Stimulated activated naive CD8-positive, alpha-beta T cell treated with anti-CD3 and anti-CD28 coated beads, Interleukin-15, Interleukin-2, amounts not matched to agents 100 ng/mL and 50 ng/mL, for 24 hours (primary cell): ENCODE results near the gene HS3ST4.

Experiments
- H3K27ac Mint-ChIP-seq: one replicate; pipeline ENCODE4 v1.8.0; 2021; ENCODE audit warnings: mild to moderate bottlenecking, mixed read lengths
- H3K27me3 Mint-ChIP-seq: one replicate; pipeline ENCODE4 v1.8.0; 2021; ENCODE audit warnings: mixed read lengths
- H3K36me3 Mint-ChIP-seq: one replicate; pipeline ENCODE4 v1.8.0; 2021; ENCODE audit warnings: low read depth, mixed read lengths
- H3K4me1 Mint-ChIP-seq: one replicate; pipeline ENCODE4 v1.8.0; 2021; ENCODE audit warnings: low read depth, mixed read lengths
- H3K4me3 Mint-ChIP-seq: one replicate; pipeline ENCODE4 v1.8.0; 2021; ENCODE audit warnings: mild to moderate bottlenecking, mixed read lengths
- H3K9me3 Mint-ChIP-seq: one replicate; pipeline ENCODE4 v1.8.0; 2021; ENCODE audit warnings: mixed read lengths

HS3ST4 gene

GRCh38 chr16:25931473-25932035 is 239.8 kb downstream of the HS3ST4 start:
- Mint-ChIP-seq H3K27me3 (peaks cover 3% of the 10 kb centered on the region), H3K9me3 (peaks cover 14% of the 10 kb centered on the region), H3K4me1 (no peaks in the 10 kb centered on the region), H3K27ac (no peak overlapping the region), H3K36me3 (no peaks in the 10 kb centered on the region), H3K4me3 (no peak overlapping the region)

- no peaks in the 10 kb centered on the region for H3K4me1 Mint-ChIP-seq
- peaks cover 3% of the 10 kb centered on the region for H3K9me3 Mint-ChIP-seq
- H3K4me3 Mint-ChIP-seq: no peak overlapping the region
- H3K27me3 Mint-ChIP-seq: no peaks in the 10 kb centered on the region
- H3K27ac Mint-ChIP-seq: no peak overlapping the region
- no peaks in the 10 kb centered on the region for H3K36me3 Mint-ChIP-seq
Measured at GRCh38 chr16:25941800-25942499, 250.2 kb downstream of the HS3ST4 start.

GRCh38 chr16:25950586-25951281 is 259.0 kb downstream of the HS3ST4 start:
- Mint-ChIP-seq H3K36me3 (no peaks in the 10 kb centered on the region), H3K9me3 (peaks cover 4% of the 10 kb centered on the region), H3K27me3 (no peaks in the 10 kb centered on the region), H3K27ac (no peak overlapping the region), H3K4me3 (no peak overlapping the region), H3K4me1 (no peaks in the 10 kb centered on the region)

GRCh38 chr16:25951999-25952398 is 260.2 kb downstream of the HS3ST4 start:
- Mint-ChIP-seq H3K36me3 (no peaks in the 10 kb centered on the region), H3K27ac (no peak overlapping the region), H3K27me3 (peaks cover 4% of the 10 kb centered on the region), H3K9me3 (peaks cover 4% of the 10 kb centered on the region), H3K4me1 (no peaks in the 10 kb centered on the region), H3K4me3 (no peak overlapping the region)

GRCh38 chr16:25952983-25953382 is 261.2 kb downstream of the HS3ST4 start:
- Mint-ChIP-seq H3K4me3 (no peak overlapping the region), H3K27me3 (peaks cover 5% of the 10 kb centered on the region), H3K27ac (no peak overlapping the region), H3K9me3 (peaks cover 6% of the 10 kb centered on the region), H3K36me3 (no peaks in the 10 kb centered on the region), H3K4me1 (no peaks in the 10 kb centered on the region)

GRCh38 chr16:25957707-25958106 is 265.9 kb downstream of the HS3ST4 start:
- Mint-ChIP-seq H3K27me3 (peaks cover 5% of the 10 kb centered on the region), H3K36me3 (no peaks in the 10 kb centered on the region), H3K4me3 (no peak overlapping the region), H3K27ac (no peak overlapping the region), H3K4me1 (no peaks in the 10 kb centered on the region), H3K9me3 (peaks cover 8% of the 10 kb centered on the region)

GRCh38 chr16:25959221-25959620 is 267.5 kb downstream of the HS3ST4 start:
- Mint-ChIP-seq H3K4me3 (no peak overlapping the region), H3K36me3 (no peaks in the 10 kb centered on the region), H3K4me1 (no peaks in the 10 kb centered on the region), H3K9me3 (peaks cover 8% of the 10 kb centered on the region), H3K27ac (no peak overlapping the region), H3K27me3 (peaks cover 5% of the 10 kb centered on the region)

GRCh38 chr16:25966172-25967097 is 274.7 kb downstream of the HS3ST4 start:
- no peak overlapping the region for H3K4me3 Mint-ChIP-seq
- H3K27me3 Mint-ChIP-seq: no peaks in the 10 kb centered on the region
- H3K4me1 Mint-ChIP-seq: peaks cover 8% of the 10 kb centered on the region
- peaks cover 3% of the 10 kb centered on the region for H3K9me3 Mint-ChIP-seq
- no peak overlapping the region for H3K27ac Mint-ChIP-seq
- no peaks in the 10 kb centered on the region for H3K36me3 Mint-ChIP-seq

- no peak overlapping the region for H3K27ac Mint-ChIP-seq
- no peaks in the 10 kb centered on the region for H3K4me1 Mint-ChIP-seq
- no peak overlapping the region for H3K4me3 Mint-ChIP-seq
- peaks cover 4% of the 10 kb centered on the region for H3K27me3 Mint-ChIP-seq
- H3K36me3 Mint-ChIP-seq: no peaks in the 10 kb centered on the region
- H3K9me3 Mint-ChIP-seq: peaks cover 4% of the 10 kb centered on the region
Measured at GRCh38 chr16:25977121-25977520, 285.4 kb downstream of the HS3ST4 start.

- H3K9me3 Mint-ChIP-seq: peaks cover 4% of the 10 kb centered on the region
- H3K4me3 Mint-ChIP-seq: no peak overlapping the region
- H3K27me3 Mint-ChIP-seq: peaks cover 4% of the 10 kb centered on the region
- H3K27ac Mint-ChIP-seq: no peak overlapping the region
- no peaks in the 10 kb centered on the region for H3K36me3 Mint-ChIP-seq
- no peaks in the 10 kb centered on the region for H3K4me1 Mint-ChIP-seq
Measured at GRCh38 chr16:25978218-25978617, 286.5 kb downstream of the HS3ST4 start.

GRCh38 chr16:25988084-25988483 is 296.3 kb downstream of the HS3ST4 start:
- no peaks in the 10 kb centered on the region for H3K27me3 Mint-ChIP-seq
- H3K36me3 Mint-ChIP-seq: no peaks in the 10 kb centered on the region
- no peak overlapping the region for H3K27ac Mint-ChIP-seq
- H3K4me1 Mint-ChIP-seq: no peaks in the 10 kb centered on the region
- no peaks in the 10 kb centered on the region for H3K9me3 Mint-ChIP-seq
- H3K4me3 Mint-ChIP-seq: no peak overlapping the region

GRCh38 chr16:25988882-25989281 is 297.1 kb downstream of the HS3ST4 start:
- Mint-ChIP-seq H3K36me3 (no peaks in the 10 kb centered on the region), H3K27ac (no peak overlapping the region), H3K9me3 (no peaks in the 10 kb centered on the region)

GRCh38 chr16:25996052-25996451 is 304.3 kb downstream of the HS3ST4 start:
- H3K4me1 Mint-ChIP-seq: no peaks in the 10 kb centered on the region
- H3K27ac Mint-ChIP-seq: no peak overlapping the region
- H3K4me3 Mint-ChIP-seq: no peak overlapping the region
- peaks cover 6% of the 10 kb centered on the region for H3K27me3 Mint-ChIP-seq
- H3K9me3 Mint-ChIP-seq: peaks cover 5% of the 10 kb centered on the region
- no peaks in the 10 kb centered on the region for H3K36me3 Mint-ChIP-seq

More at GRCh38 chr16:25988882-25989281, 297.1 kb downstream of the HS3ST4 start:
- no peaks in the 10 kb centered on the region for H3K27me3 Mint-ChIP-seq
- no peaks in the 10 kb centered on the region for H3K4me1 Mint-ChIP-seq
- H3K4me3 Mint-ChIP-seq: no peak overlapping the region

GRCh38 chr16:26005336-26005735 is 313.6 kb downstream of the HS3ST4 start:
- Mint-ChIP-seq H3K27ac (no peak overlapping the region), H3K9me3 (peaks cover 9% of the 10 kb centered on the region), H3K27me3 (peaks cover 27% of the 10 kb centered on the region), H3K36me3 (no peaks in the 10 kb centered on the region), H3K4me3 (no peak overlapping the region), H3K4me1 (no peaks in the 10 kb centered on the region)

- Mint-ChIP-seq H3K4me1 (no peaks in the 10 kb centered on the region), H3K27ac (no peak overlapping the region), H3K27me3 (no peaks in the 10 kb centered on the region), H3K9me3 (peaks cover 19% of the 10 kb centered on the region), H3K36me3 (no peaks in the 10 kb centered on the region), H3K4me3 (no peak overlapping the region)
Measured at GRCh38 chr16:26012376-26012775, 320.6 kb downstream of the HS3ST4 start.
